LNCaP clone FGC (cell line): ENCODE measurements around the gene HMCN2.

Source experiments
- DNase-seq: peaks from one replicate; pipeline ENCODE4 v3.0.0-alpha.2; 2011; ENCODE audit warnings: low read depth
- H3K4me3 ChIP-seq: 2 replicates; pipeline ENCODE4 v1.5.1; 2011; ENCODE audit warnings: mild to moderate bottlenecking, low read depth, low read length, control low read depth
- TF ChIP-seq, protein P1 (sequence below): IDR thresholded peaks from 2 replicates; pipeline ENCODE4 v1.5.1; 2012; ENCODE audit warnings: mild to moderate bottlenecking; ENCODE audit not compliant: control insufficient read depth, insufficient read depth; ENCODE audit errors: extremely low read depth

The HMCN2 gene

DNA sequence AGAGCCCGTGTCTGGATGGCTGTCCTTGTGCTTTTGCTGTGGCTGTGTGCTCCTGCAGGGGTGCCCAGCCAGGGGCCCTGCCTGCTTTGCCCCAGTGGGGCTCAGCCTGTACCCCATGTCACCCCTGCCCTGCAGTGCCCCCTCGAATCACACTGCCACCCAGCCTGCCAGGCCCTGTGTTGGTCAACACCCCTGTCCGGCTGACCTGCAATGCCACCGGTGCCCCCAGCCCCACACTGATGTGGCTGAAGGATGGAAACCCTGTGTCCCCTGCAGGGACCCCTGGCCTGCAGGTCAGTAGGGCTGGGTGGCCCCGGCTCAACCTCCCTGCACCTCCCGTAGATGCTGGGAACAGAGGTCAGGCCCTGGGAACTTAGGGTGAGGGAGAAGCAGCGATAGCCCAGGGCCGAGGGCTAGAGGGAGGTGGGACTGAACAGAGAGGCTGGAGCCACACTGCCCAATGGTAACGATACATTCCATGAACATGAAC lies 96.4 kb downstream of the HMCN2 start:
- H3K4me3 ChIP-seq = no peak overlapping the region
- TF ChIP-seq, protein P1, sequence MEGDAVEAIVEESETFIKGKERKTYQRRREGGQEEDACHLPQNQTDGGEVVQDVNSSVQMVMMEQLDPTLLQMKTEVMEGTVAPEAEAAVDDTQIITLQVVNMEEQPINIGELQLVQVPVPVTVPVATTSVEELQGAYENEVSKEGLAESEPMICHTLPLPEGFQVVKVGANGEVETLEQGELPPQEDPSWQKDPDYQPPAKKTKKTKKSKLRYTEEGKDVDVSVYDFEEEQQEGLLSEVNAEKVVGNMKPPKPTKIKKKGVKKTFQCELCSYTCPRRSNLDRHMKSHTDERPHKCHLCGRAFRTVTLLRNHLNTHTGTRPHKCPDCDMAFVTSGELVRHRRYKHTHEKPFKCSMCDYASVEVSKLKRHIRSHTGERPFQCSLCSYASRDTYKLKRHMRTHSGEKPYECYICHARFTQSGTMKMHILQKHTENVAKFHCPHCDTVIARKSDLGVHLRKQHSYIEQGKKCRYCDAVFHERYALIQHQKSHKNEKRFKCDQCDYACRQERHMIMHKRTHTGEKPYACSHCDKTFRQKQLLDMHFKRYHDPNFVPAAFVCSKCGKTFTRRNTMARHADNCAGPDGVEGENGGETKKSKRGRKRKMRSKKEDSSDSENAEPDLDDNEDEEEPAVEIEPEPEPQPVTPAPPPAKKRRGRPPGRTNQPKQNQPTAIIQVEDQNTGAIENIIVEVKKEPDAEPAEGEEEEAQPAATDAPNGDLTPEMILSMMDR = no peak
- DNase-seq = no peak

DNA sequence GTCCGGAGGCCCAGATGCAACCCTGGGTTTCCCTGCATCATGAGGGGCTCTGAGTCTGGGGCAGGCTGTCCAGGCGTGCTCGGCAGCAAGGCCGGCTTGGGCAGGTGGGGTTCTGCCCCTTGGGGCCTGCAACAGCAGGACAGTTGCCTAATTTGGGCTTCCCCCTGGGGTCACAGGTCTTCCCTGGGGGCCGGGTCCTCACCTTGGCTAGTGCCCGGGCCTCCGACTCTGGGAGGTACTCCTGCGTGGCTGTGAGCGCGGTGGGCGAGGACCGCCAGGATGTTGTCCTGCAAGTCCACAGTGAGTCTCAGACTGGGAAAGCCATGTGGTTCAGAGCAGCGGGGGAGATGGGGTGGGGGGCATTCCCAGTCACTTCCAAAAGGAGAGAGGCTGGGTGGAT lies 97.1 kb downstream of the HMCN2 start:
- H3K4me3 ChIP-seq = no peak overlapping the region
- no peak for DNase-seq
- TF ChIP-seq, protein P1 = no peak

DNA sequence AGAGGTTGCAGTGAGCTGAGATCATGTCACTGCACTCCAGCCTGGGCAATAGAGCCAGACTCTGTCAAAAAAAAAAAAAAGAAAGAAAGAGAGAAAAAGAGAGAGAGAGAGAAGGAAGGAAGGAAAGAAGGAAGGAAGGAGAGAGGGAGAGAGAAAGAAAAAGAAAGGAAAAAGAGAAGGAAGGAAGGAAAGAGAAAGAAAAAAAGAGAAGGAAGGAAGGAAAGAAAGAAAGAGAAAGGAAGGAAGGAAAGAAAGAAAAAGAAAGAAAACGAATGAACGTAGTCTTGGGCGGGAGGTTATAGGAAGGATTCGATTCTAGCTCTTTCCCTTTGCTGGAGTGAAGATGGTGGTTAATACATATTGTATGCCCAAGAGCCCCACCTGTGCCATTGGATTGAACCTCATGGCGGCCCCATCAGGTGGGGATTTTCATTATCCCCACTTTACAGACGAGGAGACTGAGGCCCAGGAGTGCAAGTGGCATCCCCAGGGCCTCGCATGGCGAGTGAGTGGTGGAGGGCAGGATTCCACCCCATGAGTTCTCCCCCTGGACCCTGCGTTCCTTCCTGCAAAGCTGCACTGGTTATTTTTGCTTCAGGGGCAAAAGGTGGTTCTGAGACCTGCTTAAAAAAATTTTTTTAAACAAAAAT lies 98.3 kb downstream of the HMCN2 start:
- TF ChIP-seq, protein P1 = no peak
- H3K4me3 ChIP-seq = no peak overlapping the region
- DNase-seq = no peak

DNA sequence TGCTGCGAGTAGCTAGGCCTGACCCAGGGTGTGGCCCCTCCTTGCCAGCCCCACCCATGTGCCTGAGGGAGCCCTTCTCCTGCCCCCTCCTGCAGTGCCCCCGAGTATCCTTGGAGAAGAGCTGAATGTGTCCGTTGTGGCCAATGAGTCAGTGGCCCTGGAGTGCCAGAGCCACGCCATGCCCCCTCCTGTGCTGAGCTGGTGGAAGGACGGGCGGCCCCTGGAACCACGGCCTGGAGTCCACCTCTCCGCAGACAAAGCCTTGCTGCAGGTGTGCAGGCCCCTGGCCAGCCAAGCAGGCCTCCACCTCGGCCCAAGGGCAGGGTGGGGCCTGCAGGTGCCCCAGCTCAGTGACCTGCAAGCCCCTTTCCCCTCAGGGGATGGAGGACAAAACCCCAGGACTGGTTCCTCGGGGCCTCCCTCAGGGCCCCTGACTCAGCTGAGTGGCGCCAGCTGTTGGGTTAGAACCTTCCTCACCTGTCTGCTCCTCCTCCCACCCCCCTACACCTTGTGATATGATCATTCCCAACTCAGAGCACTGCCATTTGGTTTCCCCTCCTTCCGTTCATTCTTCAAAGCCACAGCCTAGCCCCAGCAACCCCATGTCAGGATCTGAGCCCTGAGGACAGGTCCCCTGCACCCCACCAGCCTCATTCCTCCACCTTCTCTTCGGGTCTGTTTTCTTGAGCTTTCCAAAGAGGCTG lies 99.2 kb downstream of the HMCN2 start:
- DNase-seq = no peak
- TF ChIP-seq, protein P1 = no peak
- no peak overlapping the region for H3K4me3 ChIP-seq

DNA sequence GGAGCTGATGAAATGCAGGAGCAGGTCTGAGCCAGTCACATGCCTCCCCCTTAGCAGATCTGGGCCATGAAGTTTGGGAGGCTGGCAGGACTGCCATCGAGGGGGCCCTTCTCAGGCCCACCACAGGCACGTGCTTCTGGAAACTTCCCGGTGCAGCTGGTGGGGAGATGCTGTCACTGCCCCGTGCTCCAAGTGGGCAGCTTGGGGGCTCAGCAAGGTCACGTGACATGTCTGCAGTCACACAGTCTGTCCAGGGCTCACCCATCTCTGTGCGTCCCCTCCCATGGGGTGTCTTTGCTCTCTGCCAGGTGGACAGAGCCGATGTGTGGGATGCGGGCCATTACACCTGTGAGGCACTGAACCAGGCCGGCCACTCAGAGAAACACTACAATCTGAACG lies 99.8 kb downstream of the HMCN2 start:
- DNase-seq = no peak
- TF ChIP-seq, protein P1 = no peak
- no peak overlapping the region for H3K4me3 ChIP-seq

DNA sequence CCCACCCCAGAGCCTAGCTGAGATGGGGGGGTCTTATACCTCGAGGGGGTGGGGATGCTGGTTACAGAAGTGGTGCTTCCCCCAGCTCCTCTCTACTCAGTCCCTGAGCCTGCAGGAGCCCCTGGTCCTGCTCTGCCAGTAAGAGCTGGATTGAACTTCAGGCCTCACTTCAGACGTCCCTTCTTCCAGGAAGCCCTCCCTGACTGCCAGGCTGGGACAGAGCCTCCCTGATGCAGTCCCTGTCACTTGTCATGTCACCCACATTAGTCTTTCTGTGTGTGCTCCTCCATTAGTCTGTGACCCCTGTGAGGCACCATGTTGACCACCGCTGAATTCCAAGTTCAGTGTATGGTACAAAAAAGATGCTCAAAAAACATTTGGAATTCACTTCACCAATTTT lies 100.5 kb downstream of the HMCN2 start:
- no peak for DNase-seq
- TF ChIP-seq, protein P1 = no peak
- H3K4me3 ChIP-seq = no peak overlapping the region
